ENCODE measurements around the gene MEX3A. TPM values are rescaled to one million over a fixed set of nuclear protein-coding genes. Genes with fewer than 3 reads are reported as not detected.

The MEX3A gene
- total and polyA plus RNA-seq, 9 donors: 3.5 to 12.4 (median 9.1) TPM

GRCh38 chr1:156076609-156077429, 5.4 kb downstream of the MEX3A start:
- Histone ChIP-seq H3K9me3 (no peaks in the 10 kb centered on the region), H3K36me3 (no peaks in the 10 kb centered on the region), H3K27me3 (no peaks in the 10 kb centered on the region), H3K27ac (no peak overlapping the region), H3K4me1 (ENCODE audit: insufficient read depth) (peaks cover 2% of the 10 kb centered on the region), H3K4me3 (peak overlapping the region; percentile 47)
- intact Hi-C loops (cut with DNase I): no loop called here
- TF ChIP-seq, protein P1, sequence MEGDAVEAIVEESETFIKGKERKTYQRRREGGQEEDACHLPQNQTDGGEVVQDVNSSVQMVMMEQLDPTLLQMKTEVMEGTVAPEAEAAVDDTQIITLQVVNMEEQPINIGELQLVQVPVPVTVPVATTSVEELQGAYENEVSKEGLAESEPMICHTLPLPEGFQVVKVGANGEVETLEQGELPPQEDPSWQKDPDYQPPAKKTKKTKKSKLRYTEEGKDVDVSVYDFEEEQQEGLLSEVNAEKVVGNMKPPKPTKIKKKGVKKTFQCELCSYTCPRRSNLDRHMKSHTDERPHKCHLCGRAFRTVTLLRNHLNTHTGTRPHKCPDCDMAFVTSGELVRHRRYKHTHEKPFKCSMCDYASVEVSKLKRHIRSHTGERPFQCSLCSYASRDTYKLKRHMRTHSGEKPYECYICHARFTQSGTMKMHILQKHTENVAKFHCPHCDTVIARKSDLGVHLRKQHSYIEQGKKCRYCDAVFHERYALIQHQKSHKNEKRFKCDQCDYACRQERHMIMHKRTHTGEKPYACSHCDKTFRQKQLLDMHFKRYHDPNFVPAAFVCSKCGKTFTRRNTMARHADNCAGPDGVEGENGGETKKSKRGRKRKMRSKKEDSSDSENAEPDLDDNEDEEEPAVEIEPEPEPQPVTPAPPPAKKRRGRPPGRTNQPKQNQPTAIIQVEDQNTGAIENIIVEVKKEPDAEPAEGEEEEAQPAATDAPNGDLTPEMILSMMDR (IDR thresholded peaks at IDR 0.05): no peak
- TF ChIP-seq POLR2A (IDR thresholded peaks at IDR 0.05): no peak
- no peak for TF ChIP-seq EP300 (IDR thresholded peaks at IDR 0.05)
- DNase-seq: peak in 4 of 5 donors; percentile 39 to 67 (median 53)
- WGBS, 3 donors: 46 to 59% (median 49%) methylated on average over 48 to 73 of the region's 73 CpGs

DNA sequence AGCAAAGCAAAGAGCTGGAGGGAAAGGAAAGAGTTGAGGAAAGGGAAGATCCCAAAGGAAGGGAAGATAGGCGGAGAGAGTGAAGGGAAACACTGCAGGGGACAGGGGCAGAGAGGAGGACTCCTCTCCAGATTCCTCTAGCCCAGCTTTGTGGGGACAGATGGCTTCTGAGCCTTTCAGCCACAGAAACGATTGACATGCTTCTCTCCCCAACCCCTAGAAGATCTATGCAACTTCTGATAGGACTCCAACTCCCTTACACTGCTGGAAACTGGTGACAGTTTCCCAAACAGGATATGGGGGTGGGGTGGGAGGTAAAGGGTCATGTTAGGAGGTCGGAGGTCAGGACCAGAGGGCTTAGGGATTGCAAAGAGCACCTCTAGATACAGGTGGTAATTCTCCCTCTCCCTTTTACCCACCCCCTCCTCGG, 6.5 kb downstream of the MEX3A start:
- no peak for DNase-seq
- 56 to 67% (median 61%) methylated on average over 4 of the region's 4 CpGs for WGBS, 3 donors
- Histone ChIP-seq H3K4me1 (ENCODE audit: insufficient read depth) (peaks cover 2% of the 10 kb centered on the region), H3K27me3 (no peaks in the 10 kb centered on the region), H3K27ac (no peak overlapping the region), H3K36me3 (no peaks in the 10 kb centered on the region), H3K4me3 (peak overlapping the region; percentile 47), H3K9me3 (no peaks in the 10 kb centered on the region)
- intact Hi-C loops (cut with DNase I): no loop called here
- TF ChIP-seq, protein P1 (IDR thresholded peaks at IDR 0.05): no peak
- no peak for TF ChIP-seq POLR2A (IDR thresholded peaks at IDR 0.05)
- no peak for TF ChIP-seq EP300 (IDR thresholded peaks at IDR 0.05)

DNA sequence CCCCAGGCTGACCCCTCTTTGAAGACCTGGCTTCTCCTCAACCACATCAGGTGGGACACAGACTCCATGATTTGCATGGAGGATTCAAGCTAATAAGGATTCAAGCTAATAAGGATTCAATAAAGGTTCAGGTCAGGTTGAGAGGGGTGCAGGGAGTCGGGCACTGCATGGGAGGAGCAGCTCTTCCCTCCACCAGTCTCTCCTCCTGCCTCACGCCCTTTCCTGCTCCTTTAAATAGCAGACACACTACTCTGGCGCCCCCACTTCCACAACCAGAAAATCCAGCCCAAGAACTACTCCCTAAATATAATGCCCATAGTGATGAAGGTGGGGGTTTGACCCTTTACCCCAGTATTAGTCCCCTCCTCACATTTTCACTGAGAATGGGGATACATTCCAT, 7.1 kb downstream of the MEX3A start:
- Histone ChIP-seq H3K27ac (no peak overlapping the region), H3K4me3 (no peak overlapping the region), H3K9me3 (no peaks in the 10 kb centered on the region), H3K27me3 (no peaks in the 10 kb centered on the region), H3K36me3 (no peaks in the 10 kb centered on the region), H3K4me1 (ENCODE audit: insufficient read depth) (no peaks in the 10 kb centered on the region)
- intact Hi-C loops (cut with DNase I): no loop called here
- 59 to 73% (median 62%) methylated on average over 3 of the region's 3 CpGs for WGBS, 3 donors
- no peak for DNase-seq
- TF ChIP-seq, protein P1 (IDR thresholded peaks at IDR 0.05): no peak
- TF ChIP-seq EP300 (IDR thresholded peaks at IDR 0.05) (no peak), POLR2A (IDR thresholded peaks at IDR 0.05) (no peak)

DNA sequence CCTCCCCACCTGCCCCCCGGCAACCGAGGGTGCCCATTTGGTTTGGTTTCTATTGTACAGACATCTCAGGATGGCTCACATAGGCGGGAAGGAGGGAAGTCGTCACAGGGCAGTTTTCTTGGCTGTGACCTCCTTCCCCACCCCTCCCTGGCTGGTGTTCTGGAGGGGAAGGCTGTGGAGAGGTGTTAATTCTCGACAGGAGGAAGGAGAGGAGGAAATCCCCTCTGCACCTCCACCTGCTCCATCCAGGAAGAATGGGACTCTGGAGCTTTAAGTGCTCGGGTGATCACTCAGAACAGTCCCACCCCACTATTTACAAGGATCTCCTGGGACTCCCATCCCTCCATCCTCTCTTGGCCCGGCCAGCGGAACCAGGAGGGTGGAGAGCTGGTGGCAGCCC, 7.6 kb downstream of the MEX3A start:
- Histone ChIP-seq H3K27me3 (no peaks in the 10 kb centered on the region), H3K4me3 (no peak overlapping the region), H3K36me3 (no peaks in the 10 kb centered on the region), H3K9me3 (no peaks in the 10 kb centered on the region), H3K27ac (no peak overlapping the region), H3K4me1 (ENCODE audit: insufficient read depth) (no peaks in the 10 kb centered on the region)
- intact Hi-C loops (cut with DNase I): no loop called here
- no peak for DNase-seq
- 71 to 75% (median 71%) methylated on average over 8 of the region's 8 CpGs for WGBS, 3 donors
- TF ChIP-seq, protein P1 (IDR thresholded peaks at IDR 0.05): no peak
- no peak for TF ChIP-seq EP300 (IDR thresholded peaks at IDR 0.05)

Data from ovary (tissue), 9 donors.